GM21390 (cell line): ENCODE results near the gene STARD8.
"Not testable (repeated sequence)": the region's sequence is repeated elsewhere in the genome, so short reads cannot be mapped to it uniquely, and the experiment has no call there.

ENCODE experiments used
- ATAC-seq: cut with Tn5 transposase; IDR thresholded peaks from one replicate; pipeline ENCODE4 v1.9.1; 2021; ENCODE audit not compliant: unreplicated experiment

The STARD8 gene

GRCh38 chrX:68714856-68715255 is 67.4 kb downstream of the STARD8 start:
- ATAC-seq: no peak

GRCh38 chrX:68717196-68717595 is 69.7 kb downstream of the STARD8 start:
- ATAC-seq: no peak

- ATAC-seq: no peak
Observed at GRCh38 chrX:68717663-68718442, 70.4 kb downstream of the STARD8 start.

GRCh38 chrX:68718443-68718820 is 71.0 kb downstream of the STARD8 start:
- ATAC-seq: no peak

GRCh38 chrX:68719181-68719903 is 71.9 kb downstream of the STARD8 start:
- ATAC-seq: no peak

- ATAC-seq: no peak
Observed at GRCh38 chrX:68719904-68720614, 72.6 kb downstream of the STARD8 start.

GRCh38 chrX:68720851-68721250 is 73.4 kb downstream of the STARD8 start:
- ATAC-seq: no peak

- no peak for ATAC-seq
Observed at GRCh38 chrX:68721546-68721945, 74.1 kb downstream of the STARD8 start.

GRCh38 chrX:68721991-68722860 is 74.8 kb downstream of the STARD8 start:
- ATAC-seq: no peak

GRCh38 chrX:68723491-68724155 is 76.2 kb downstream of the STARD8 start:
- ATAC-seq: no peak

GRCh38 chrX:68724531-68725020 is 77.1 kb downstream of the STARD8 start:
- no peak for ATAC-seq

GRCh38 chrX:68725756-68726365 is 78.4 kb downstream of the STARD8 start:
- ATAC-seq: no peak

- no peak for ATAC-seq
Observed at GRCh38 chrX:68726366-68726765, 78.9 kb downstream of the STARD8 start.

GRCh38 chrX:68727696-68728095 is 80.2 kb downstream of the STARD8 start:
- no peak for ATAC-seq

- no peak for ATAC-seq
Observed at GRCh38 chrX:68728186-68728585, 80.7 kb downstream of the STARD8 start.

GRCh38 chrX:68731254-68731653 is 83.8 kb downstream of the STARD8 start:
- no peak for ATAC-seq

GRCh38 chrX:68732906-68733493 is 85.5 kb downstream of the STARD8 start:
- ATAC-seq: no peak

- ATAC-seq: no peak
Observed at GRCh38 chrX:68735266-68735665, 87.8 kb downstream of the STARD8 start.

- ATAC-seq: not testable (repeated sequence)
Observed at GRCh38 chrX:68741864-68742263, 94.4 kb downstream of the STARD8 start.
